NCI-H2029 treated with DMSO at 0.1 percent for 48 hours (cell line): ENCODE measurements around the gene TNFRSF4.
A peak's percentile ranks its signal among the peaks of the same experiment; 100 is the strongest.

Source experiments
- DNase-seq: peaks from one replicate; lab custom pipeline; 2025; lab: John Stamatoyannopoulos, UW

TNFRSF4 gene

GRCh38 chr1:1169429-1170214 is 44.3 kb downstream of the TNFRSF4 start:
- DNase-seq: no peak

- DNase-seq: no peak
Observed at GRCh38 chr1:1168451-1169411, 45.2 kb downstream of the TNFRSF4 start.

GRCh38 chr1:1167841-1168450 is 46.0 kb downstream of the TNFRSF4 start:
- DNase-seq: no peak

GRCh38 chr1:1167398-1167821 is 46.5 kb downstream of the TNFRSF4 start:
- DNase-seq: no peak

GRCh38 chr1:1166642-1167397 is 47.1 kb downstream of the TNFRSF4 start:
- no peak for DNase-seq

GRCh38 chr1:1165900-1166421 is 48.0 kb downstream of the TNFRSF4 start:
- DNase-seq: no peak

- DNase-seq: no peak
Observed at GRCh38 chr1:1165485-1165884, 48.5 kb downstream of the TNFRSF4 start.

GRCh38 chr1:1164701-1165451 is 49.1 kb downstream of the TNFRSF4 start:
- DNase-seq: no peak

- no peak for DNase-seq
Observed at GRCh38 chr1:1164361-1164700, 49.6 kb downstream of the TNFRSF4 start.

GRCh38 chr1:1163538-1164070 is 50.3 kb downstream of the TNFRSF4 start:
- DNase-seq: no peak

GRCh38 chr1:1162597-1163537 is 51.1 kb downstream of the TNFRSF4 start:
- DNase-seq: peak; percentile 53

- no peak for DNase-seq
Observed at GRCh38 chr1:1161683-1162079, 52.3 kb downstream of the TNFRSF4 start.
